GM19025 (cell line): ENCODE measurements around the gene ATXN10.

Experiments used
- ATAC-seq: cut with Tn5 transposase; IDR thresholded peaks from one replicate; pipeline ENCODE4 v1.9.1; 2021; ENCODE audit warnings: mild to moderate bottlenecking, low read depth, moderate library complexity; ENCODE audit not compliant: unreplicated experiment

ATXN10 gene

GRCh38 chr22:45816776-45817175 lies 145.1 kb downstream of the ATXN10 start:
- ATAC-seq: no peak

GRCh38 chr22:45817745-45818423 lies 146.2 kb downstream of the ATXN10 start:
- no peak for ATAC-seq

GRCh38 chr22:45818424-45819085 lies 146.9 kb downstream of the ATXN10 start:
- no peak for ATAC-seq

GRCh38 chr22:45819305-45819704 lies 147.7 kb downstream of the ATXN10 start:
- no peak for ATAC-seq

GRCh38 chr22:45823336-45823735 lies 151.7 kb downstream of the ATXN10 start:
- no peak for ATAC-seq

DNA sequence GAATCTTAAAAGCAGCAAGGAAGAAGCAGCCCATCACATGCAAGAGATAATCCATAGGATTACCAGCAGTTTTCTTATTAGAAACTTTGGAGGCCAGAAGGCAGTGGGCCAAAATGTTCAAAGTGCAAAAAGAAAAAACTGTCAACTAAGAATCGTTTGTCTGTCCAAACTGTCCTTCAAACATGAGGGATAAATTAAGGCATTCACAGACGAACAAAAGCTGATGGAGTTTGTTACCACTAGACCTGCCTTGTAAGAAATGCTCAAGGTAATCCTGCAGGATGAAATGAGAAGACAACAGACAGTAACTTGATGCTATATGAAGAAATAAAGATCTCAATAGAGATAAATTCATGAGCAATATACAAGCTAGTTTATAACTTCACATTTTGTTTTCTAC lies 154.9 kb downstream of the ATXN10 start:
- no peak for ATAC-seq

DNA sequence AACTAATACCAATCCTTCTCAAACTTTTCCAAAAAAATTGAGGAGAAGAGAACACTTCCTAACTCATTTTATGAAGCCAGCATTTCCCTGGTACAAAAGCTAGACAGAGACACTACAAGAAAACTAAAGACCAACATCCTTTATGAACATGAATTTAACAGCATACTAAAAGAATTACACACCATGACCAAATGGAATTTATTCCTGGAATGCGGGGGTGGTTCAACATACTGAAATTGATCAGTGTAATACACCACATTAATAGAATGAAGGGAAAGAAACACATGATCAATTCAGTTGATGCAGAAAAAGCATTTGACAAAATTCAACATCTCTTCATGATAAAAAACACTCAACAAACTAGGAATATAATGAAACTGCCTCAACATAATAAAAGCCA lies 157.2 kb downstream of the ATXN10 start:
- ATAC-seq: no peak

DNA sequence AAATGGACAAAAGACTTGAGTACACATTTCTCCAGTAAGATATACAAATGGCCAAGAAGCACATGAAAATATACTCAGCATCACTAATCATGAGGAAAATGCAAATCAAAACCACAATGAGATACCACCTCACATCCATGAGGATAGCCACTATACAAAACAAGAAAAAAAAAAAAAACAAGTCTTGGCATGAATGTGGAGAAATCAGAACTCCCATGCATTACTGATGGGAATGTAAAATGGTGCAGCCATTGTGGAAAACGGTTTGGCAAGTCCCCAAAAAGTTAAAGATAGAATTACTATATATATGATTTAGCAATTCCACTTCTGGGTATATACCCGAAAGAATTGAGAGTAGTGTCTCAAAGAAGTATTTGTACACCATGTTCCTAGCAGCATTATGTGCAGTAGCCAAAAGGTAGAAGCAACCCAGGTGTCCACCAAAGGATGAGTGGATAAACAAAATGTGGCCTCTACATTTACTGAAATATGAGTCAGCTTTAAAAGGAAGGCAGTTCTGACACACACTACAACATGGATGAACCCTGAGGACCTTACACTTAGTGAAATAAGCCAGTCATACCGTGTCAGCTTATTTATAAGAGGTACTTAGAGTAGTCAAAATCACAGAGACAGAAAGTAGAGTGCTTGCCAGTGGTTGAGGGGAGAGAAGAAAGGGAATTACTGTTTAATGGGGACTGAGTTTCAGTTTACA lies 159.1 kb downstream of the ATXN10 start:
- ATAC-seq: no peak

- ATAC-seq: no peak
These were observed 159.8 kb downstream of the ATXN10 start for GRCh38 chr22:45831394-45831793.

DNA sequence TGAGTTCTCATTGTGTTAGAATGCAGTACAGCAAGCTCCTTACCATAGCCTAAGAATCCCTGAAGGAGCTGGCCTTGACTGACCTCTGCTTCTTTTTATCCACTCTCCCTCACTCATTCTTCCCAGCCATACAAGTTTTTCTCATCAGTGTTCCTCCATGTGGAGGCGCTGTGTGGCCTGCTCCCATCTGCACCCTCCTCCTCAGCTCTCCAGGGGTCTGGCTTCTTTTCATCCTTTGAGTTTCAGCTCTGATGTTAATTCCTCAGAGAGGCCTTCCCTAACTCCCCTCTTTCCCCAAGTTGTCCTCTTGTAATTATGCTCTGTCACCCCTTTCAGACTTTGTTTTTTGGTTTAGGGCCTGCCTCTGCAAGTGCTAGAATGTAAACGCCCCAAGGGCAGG lies 160.5 kb downstream of the ATXN10 start:
- no peak for ATAC-seq

DNA sequence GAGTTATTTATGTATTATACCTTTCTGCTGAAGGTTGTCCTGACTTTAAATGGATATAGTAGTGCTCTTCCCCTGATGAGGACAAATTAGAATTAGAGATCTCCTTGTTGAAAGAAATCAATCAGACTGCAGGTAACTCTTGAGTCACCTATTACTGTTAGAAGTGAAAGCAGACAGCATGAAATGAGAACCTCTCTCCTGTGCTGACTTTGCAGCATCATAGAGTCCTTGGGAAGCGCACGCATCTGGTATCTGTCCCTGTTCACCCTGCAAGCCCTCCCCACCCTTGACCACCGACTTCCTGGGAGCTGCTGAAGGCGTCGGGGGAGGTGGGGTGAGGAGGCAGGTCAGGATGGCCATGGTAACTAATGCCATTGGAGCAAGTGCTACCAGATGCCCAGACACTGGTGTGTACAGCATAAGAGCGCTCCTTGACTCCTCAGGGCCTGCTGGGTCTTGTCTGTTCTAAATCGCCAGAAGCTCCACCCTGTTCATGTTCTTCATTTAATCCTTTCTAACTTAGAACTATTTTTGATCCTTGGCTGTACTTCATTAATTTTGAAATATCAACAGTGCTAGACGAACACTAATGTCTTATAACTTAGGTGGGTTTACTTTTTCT lies 161.4 kb downstream of the ATXN10 start:
- ATAC-seq: no peak

DNA sequence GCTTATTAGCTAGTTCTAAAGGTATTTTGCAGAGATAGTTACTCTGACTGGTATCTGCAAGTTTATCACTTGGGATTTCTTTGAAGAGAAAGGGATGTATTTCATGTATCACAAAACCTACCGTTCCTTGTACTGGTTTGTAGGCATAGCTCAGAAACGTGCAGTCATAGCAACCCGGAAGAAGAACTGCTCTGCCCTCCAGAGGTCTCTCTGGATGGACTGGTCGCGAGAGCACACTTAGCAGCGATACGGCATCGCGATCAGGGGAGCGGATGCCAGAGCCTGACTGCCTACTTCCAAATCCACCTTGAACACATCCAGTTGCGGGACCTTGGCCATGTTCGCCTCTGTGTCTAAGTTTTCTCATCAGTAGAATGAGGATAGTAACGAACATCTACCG lies 162.0 kb downstream of the ATXN10 start:
- ATAC-seq: no peak

GRCh38 chr22:45834241-45834640 lies 162.6 kb downstream of the ATXN10 start:
- no peak for ATAC-seq

- ATAC-seq: no peak
These were observed 163.2 kb downstream of the ATXN10 start for GRCh38 chr22:45834795-45835194.

DNA sequence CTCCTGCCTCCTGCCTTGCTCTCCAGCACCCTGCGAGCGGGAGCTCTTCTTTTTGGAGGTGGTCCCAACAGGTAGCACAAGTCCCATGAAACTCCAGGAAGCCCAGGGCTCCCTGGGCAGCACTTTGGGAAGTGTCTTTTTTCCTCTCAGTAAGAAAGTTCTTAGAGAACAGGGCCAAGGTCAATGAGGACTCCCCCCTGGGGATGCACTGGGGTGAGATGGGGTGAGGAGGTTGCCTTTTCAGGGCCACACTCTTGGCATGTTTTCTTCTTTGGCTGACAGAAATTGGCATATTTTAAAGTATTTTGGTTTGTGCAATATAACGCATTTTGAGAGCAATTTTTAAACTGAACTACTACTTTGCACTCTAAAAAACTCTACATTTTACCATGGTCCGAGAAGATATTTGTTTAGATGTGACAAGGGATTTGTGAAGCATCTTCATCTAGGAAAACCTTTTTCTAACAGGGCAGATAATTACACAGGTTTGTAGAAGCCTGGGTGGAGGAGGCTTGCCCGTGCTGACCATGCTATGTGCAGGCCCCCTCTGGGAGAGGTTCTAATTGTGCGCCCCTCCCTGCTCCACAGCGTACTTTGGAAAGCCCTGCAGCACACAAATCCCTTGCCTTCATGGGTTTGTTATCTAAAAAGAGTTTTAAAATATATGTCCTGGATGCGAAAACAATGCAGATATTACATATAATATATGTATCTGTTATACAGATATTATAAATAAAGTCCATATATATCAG lies 165.0 kb downstream of the ATXN10 start:
- ATAC-seq: no peak

- ATAC-seq: no peak
These were observed 165.9 kb downstream of the ATXN10 start for GRCh38 chr22:45837508-45837907.

DNA sequence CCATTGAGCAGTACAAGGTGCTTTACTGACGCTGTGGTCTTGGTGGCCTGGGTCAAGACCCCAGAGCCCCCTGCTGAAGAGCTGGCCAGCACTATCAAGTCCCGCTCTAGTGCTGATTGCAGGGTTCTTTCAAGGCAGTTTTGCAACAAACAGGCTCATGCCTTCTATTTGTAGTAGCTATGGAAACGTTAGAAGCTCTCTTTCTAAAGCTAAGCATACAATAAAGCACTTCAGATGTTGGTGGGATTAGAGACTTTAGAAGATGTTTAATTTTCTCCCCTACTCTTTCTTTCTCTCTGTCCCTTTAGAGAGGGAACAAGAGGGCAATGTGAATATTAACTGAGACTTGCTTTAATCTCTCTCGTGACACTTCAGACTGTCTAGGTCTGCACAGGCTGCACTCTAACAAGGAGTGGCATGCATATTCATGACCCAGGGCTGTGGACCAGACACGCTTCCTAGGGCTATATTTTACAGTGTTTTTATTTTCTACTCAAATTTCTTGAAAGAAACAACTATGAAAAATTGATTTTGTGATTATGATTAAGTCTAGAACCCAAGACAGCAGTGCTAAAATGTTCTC lies 166.8 kb downstream of the ATXN10 start:
- no peak for ATAC-seq

DNA sequence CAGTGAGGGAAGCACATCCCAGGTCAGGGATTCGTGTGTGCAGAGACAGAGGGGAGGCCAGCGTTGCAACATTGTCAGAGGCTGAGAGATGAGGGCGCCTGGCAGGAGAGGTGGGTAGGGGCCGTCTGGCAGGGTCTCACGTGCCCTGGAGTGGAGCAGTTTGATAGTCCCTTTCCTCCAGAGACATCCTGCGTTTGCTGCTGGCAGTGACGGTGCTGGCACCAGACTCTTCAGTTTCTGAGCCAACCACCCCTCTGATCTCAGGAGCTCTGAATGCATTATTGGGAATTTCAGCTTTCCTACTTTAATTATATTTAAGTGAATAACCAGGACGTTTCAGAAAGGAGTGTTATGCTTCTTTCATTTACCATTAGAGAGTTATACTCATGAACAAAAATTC lies 168.8 kb downstream of the ATXN10 start:
- no peak for ATAC-seq

- no peak for ATAC-seq
These were observed 170.8 kb downstream of the ATXN10 start for GRCh38 chr22:45842291-45842991.

- no peak for ATAC-seq
These were observed 171.4 kb downstream of the ATXN10 start for GRCh38 chr22:45843031-45843430.
